CD4-positive, alpha-beta memory T cell (primary cell): ENCODE results near the gene SNAP47. TPM values are rescaled to one million over a fixed set of nuclear protein-coding genes. Genes with fewer than 3 reads are reported as not detected.

Source experiments
- CTCF ChIA-PET: fragments of 350-600 bp; sonication (Branson Sonifier 250); formaldehyde crosslinking; loops from one replicate; lab custom pipeline; 2021; ENCODE audit warnings: inconsistent platforms; ENCODE audit not compliant: partially characterized antibody; lab: Charles Lee
- POLR2A ChIA-PET: fragments of 350-600 bp; sonication (Branson Sonifier 250); formaldehyde crosslinking; loops from one replicate; lab custom pipeline; 2021; ENCODE audit not compliant: partially characterized antibody; lab: Charles Lee
- DNase-seq, 5 donors: peaks; one replicate each; pipeline versions ENCODE4 v3.0.0 to v3.0.0-alpha.2; 2020 to 2022; ENCODE audit warnings: mixed read lengths in 1 of 5
- H3K27ac ChIP-seq: one replicate; pipeline ENCODE4 v1.7.0; 2013; ENCODE audit warnings: low read depth, low read length
- H3K27me3 ChIP-seq: 2 replicates; pipeline ENCODE4 v1.7.0; 2013; ENCODE audit warnings: mild to moderate bottlenecking, low read length, moderate library complexity; ENCODE audit not compliant: insufficient read depth
- H3K36me3 ChIP-seq: 2 replicates; pipeline ENCODE4 v1.7.0; 2013; ENCODE audit warnings: mild to moderate bottlenecking, low read length, moderate library complexity; ENCODE audit not compliant: insufficient read depth
- H3K4me1 ChIP-seq: 2 replicates; pipeline ENCODE4 v1.7.0; 2013; ENCODE audit warnings: mild to moderate bottlenecking, low read length, moderate library complexity; ENCODE audit not compliant: insufficient read depth
- H3K4me3 ChIP-seq, 2 donors: one replicate each; pipeline ENCODE4 v1.7.0; 2013; ENCODE audit warnings: low read length in 2 of 2, mild to moderate bottlenecking in 1 of 2
- H3K9me3 ChIP-seq, 2 donors: one replicate each; pipeline ENCODE4 v1.7.0; 2013; ENCODE audit warnings: low read length in 2 of 2, control low read depth in 1 of 2; ENCODE audit not compliant: control insufficient read depth in 1 of 2
- H3K27ac Mint-ChIP-seq, 7 donors: one replicate each; pipeline ENCODE4 v1.8.0; 2020 to 2021; ENCODE audit warnings: mixed read lengths in 7 of 7, mild to moderate bottlenecking in 6 of 7, inconsistent platforms in 3 of 7, moderate library complexity in 3 of 7
- H3K27me3 Mint-ChIP-seq, 2 donors: one replicate each; pipeline ENCODE4 v1.8.0; 2020 to 2021; ENCODE audit warnings: mixed read lengths in 2 of 2
- H3K36me3 Mint-ChIP-seq, 2 donors: one replicate each; pipeline ENCODE4 v1.8.0; 2020 to 2021; ENCODE audit warnings: mixed read lengths in 2 of 2, inconsistent platforms in 1 of 2, mild to moderate bottlenecking in 1 of 2
- H3K4me1 Mint-ChIP-seq, 4 donors: one replicate each; pipeline ENCODE4 v1.8.0; 2020 to 2021; ENCODE audit warnings: mixed read lengths in 4 of 4, mild to moderate bottlenecking in 1 of 4
- H3K4me3 Mint-ChIP-seq, 8 donors: one replicate each; pipeline ENCODE4 v1.8.0; 2020 to 2021; ENCODE audit warnings: mixed read lengths in 8 of 8, mild to moderate bottlenecking in 7 of 8, moderate library complexity in 6 of 8, inconsistent platforms in 3 of 8
- H3K9me3 Mint-ChIP-seq, 8 donors: one replicate each; pipeline ENCODE4 v1.8.0; 2020 to 2021; ENCODE audit warnings: mixed read lengths in 8 of 8, mild to moderate bottlenecking in 5 of 8, inconsistent platforms in 3 of 8, moderate library complexity in 1 of 8
- intact Hi-C: fragments of 100-400 bp; cut with micrococcal nuclease; formaldehyde crosslinking; loops from one replicate; pipeline ENCODE4 v1.15.1; 2023
- polyA plus RNA-seq, 2 donors: library from polyadenylated mRNA; unstranded; fragments of 300-500 nt; fragmentation: Illumina TruSeq; gene quantifications; one replicate each; pipeline ENCODE4 v1.2.3, GENCODE V29; 2021
- total RNA-seq, 2 experiments: library from RNA; stranded (reverse); gene quantifications; one replicate each; pipeline ENCODE4 v1.2.3, GENCODE V29; 2021

Gene SNAP47
- total and polyA plus RNA-seq, 4 experiments from 2014 or later: 27.0 to 53.6 (median 38.5) TPM

- Mint-ChIP-seq H3K4me1 (peaks cover 45 to 67% (median 54%) of the 10 kb centered on the region in 4 donors), H3K9me3 (no peaks in the 10 kb centered on the region), H3K4me3 (no peak overlapping the region), H3K36me3 (peaks cover 16 to 26% of the 10 kb centered on the region in 2 donors), H3K27me3 (no peaks in the 10 kb centered on the region), H3K27ac (peak overlapping the region in 6 of 7 donors; percentile 22 to 79 (median 48))
- ChIA-PET CTCF (no interaction called here), POLR2A (interaction anchor here (0.8 kb wide), 1 partner anchor 19 kb away, joined by 3 read pairs; no protein-coding TSS in a partner anchor)
- DNase-seq: no peak
- Histone ChIP-seq H3K27me3 (no peaks in the 10 kb centered on the region), H3K9me3 (no peaks in the 10 kb centered on the region), H3K4me1 (peaks cover 54% of the 10 kb centered on the region), H3K27ac (no peak overlapping the region), H3K4me3 (no peak overlapping the region), H3K36me3 (no peaks in the 10 kb centered on the region)
- intact Hi-C loops: loop anchor here (10.0 kb wide), 2 partner anchors 316 to 396 kb away; partner anchors contain the start of genes ARF1 and IBA57
Measured at GRCh38 chr1:227768640-227769039, 33.4 kb downstream of the SNAP47 start.

GRCh38 chr1:227769047-227769935 is 34.1 kb downstream of the SNAP47 start:
- H3K36me3 ChIP-seq: no peaks in the 10 kb centered on the region
- intact Hi-C loops: loop anchor here (10.0 kb wide), 2 partner anchors 316 to 396 kb away; partner anchors contain the start of genes ARF1 and IBA57
- Mint-ChIP-seq H3K4me3 (no peak overlapping the region), H3K27ac (peak overlapping the region in 3 of 7 donors; percentile 22 to 55 (median 22)), H3K36me3 (peaks cover 16 to 31% of the 10 kb centered on the region in 2 donors), H3K27me3 (no peaks in the 10 kb centered on the region), H3K9me3 (no peaks in the 10 kb centered on the region), H3K4me1 (peaks cover 46 to 67% (median 55%) of the 10 kb centered on the region in 4 donors)
- no peak overlapping the region for H3K27ac ChIP-seq
- no peaks in the 10 kb centered on the region for H3K9me3 ChIP-seq
- no peak overlapping the region for H3K4me3 ChIP-seq
- CTCF ChIA-PET: no interaction called here
- peaks cover 54% of the 10 kb centered on the region for H3K4me1 ChIP-seq
- POLR2A ChIA-PET: no interaction called here
- H3K27me3 ChIP-seq: no peaks in the 10 kb centered on the region
- DNase-seq: no peak

DNA sequence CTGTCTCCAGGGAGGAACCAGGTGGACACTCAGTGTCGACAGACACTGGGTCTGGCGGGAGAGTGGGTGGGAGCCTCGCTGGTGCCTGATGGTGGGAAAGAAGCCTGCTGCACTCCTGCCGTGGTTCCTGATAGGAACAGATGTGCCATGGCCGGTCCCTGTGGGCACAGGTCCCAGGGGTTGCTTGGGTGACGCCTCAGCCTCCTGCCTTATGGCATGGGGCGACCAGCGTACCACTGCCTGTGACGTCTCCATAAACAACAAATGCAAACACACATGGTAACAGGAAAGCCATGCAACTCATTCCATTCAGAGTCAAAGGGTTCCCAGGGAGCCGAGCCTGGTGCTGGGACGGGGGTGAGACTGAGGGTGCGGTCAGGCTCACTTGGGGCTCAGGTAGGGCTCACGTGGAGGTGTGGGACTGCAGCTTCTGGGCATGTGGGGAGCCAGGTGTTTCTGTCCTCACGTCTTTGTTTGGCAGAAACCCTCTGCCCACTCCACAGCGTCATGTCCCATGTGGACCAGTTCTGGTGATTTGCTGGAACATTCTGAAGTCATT is 34.8 kb downstream of the SNAP47 start:
- Mint-ChIP-seq H3K36me3 (peaks cover 16 to 38% of the 10 kb centered on the region in 2 donors), H3K27ac (peak overlapping the region in 1 of 7 donors; percentile 75), H3K9me3 (no peaks in the 10 kb centered on the region), H3K4me3 (no peak overlapping the region), H3K4me1 (peaks cover 46 to 64% (median 54%) of the 10 kb centered on the region in 4 donors), H3K27me3 (no peaks in the 10 kb centered on the region)
- DNase-seq: no peak
- ChIA-PET POLR2A (no interaction called here), CTCF (no interaction called here)
- Histone ChIP-seq H3K36me3 (no peaks in the 10 kb centered on the region), H3K27ac (no peak overlapping the region), H3K4me1 (peaks cover 53% of the 10 kb centered on the region), H3K9me3 (no peaks in the 10 kb centered on the region), H3K27me3 (no peaks in the 10 kb centered on the region), H3K4me3 (no peak overlapping the region)
- intact Hi-C loops: loop anchor here (10.0 kb wide), 2 partner anchors 315 to 395 kb away; partner anchors contain the start of genes ARF1 and IBA57

DNA sequence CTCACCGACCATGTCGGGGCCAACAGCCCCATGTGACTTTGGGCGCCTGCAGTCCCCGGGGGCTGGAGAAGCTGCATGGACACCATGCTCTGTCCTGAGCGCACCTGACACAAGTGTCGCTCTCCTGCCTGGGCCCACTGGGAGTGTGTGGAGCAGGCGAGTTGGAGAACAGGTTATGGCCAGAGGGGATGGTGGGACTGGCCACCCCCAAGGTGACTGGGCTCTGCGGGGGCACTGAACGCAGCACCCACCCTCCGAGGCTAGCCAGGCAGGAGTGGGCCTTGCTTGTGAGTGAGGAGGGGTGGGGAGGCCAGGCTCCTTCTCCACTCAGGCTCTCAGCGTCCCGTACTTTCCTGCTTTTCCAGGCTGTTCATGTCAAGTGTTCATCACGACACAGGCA is 35.6 kb downstream of the SNAP47 start:
- Histone ChIP-seq H3K4me1 (peaks cover 45% of the 10 kb centered on the region), H3K36me3 (no peaks in the 10 kb centered on the region), H3K9me3 (no peaks in the 10 kb centered on the region), H3K27ac (no peak overlapping the region), H3K4me3 (no peak overlapping the region), H3K27me3 (no peaks in the 10 kb centered on the region)
- Mint-ChIP-seq H3K9me3 (no peaks in the 10 kb centered on the region), H3K4me3 (no peak overlapping the region), H3K27me3 (no peaks in the 10 kb centered on the region), H3K27ac (peak overlapping the region in 1 of 7 donors; percentile 45), H3K36me3 (peaks cover 16 to 38% of the 10 kb centered on the region in 2 donors), H3K4me1 (peaks cover 38 to 56% (median 47%) of the 10 kb centered on the region in 4 donors)
- intact Hi-C loops: no loop called here
- CTCF ChIA-PET: no interaction called here
- DNase-seq: no peak
- POLR2A ChIA-PET: no interaction called here

GRCh38 chr1:227771326-227771725 is 36.1 kb downstream of the SNAP47 start:
- Histone ChIP-seq H3K9me3 (no peaks in the 10 kb centered on the region), H3K36me3 (no peaks in the 10 kb centered on the region), H3K27ac (no peak overlapping the region), H3K4me3 (no peak overlapping the region), H3K4me1 (peaks cover 40% of the 10 kb centered on the region), H3K27me3 (no peaks in the 10 kb centered on the region)
- intact Hi-C loops: no loop called here
- peak overlapping the region in 1 of 7 donors; percentile 37 for H3K27ac Mint-ChIP-seq
- ChIA-PET POLR2A (no interaction called here), CTCF (no interaction called here)
- DNase-seq: no peak
- H3K9me3 Mint-ChIP-seq: no peaks in the 10 kb centered on the region
- no peak overlapping the region for H3K4me3 Mint-ChIP-seq
- H3K27me3 Mint-ChIP-seq: no peaks in the 10 kb centered on the region
- H3K36me3 Mint-ChIP-seq: peaks cover 20 to 40% of the 10 kb centered on the region in 2 donors
- H3K4me1 Mint-ChIP-seq: peaks cover 33 to 52% (median 44%) of the 10 kb centered on the region in 4 donors

DNA sequence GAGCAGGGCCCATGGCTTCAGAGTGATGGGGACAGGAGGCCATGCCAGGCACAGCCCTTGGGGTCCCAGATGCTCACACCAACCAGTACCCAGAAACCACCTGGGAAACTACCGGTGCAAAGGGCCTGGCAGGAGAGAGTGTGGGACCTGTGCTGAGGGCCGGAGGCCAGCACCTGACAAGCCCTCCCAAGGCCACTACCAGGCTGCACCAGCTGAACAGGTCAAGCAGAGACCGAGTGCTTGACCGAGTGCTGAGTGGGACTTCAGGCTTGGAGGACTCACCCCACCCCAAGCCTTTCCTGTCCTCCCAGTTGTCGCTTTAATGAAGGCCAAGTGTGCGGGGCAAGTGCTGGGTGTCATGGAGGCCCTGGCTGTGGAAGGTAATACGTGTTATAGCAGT is 36.5 kb downstream of the SNAP47 start:
- H3K4me3 ChIP-seq: no peak overlapping the region
- Mint-ChIP-seq H3K4me3 (no peak overlapping the region), H3K27me3 (no peaks in the 10 kb centered on the region), H3K36me3 (peaks cover 20 to 40% of the 10 kb centered on the region in 2 donors), H3K4me1 (peaks cover 28 to 49% (median 41%) of the 10 kb centered on the region in 4 donors), H3K27ac (no peak overlapping the region), H3K9me3 (no peaks in the 10 kb centered on the region)
- no peak overlapping the region for H3K27ac ChIP-seq
- no peaks in the 10 kb centered on the region for H3K9me3 ChIP-seq
- H3K4me1 ChIP-seq: peaks cover 36% of the 10 kb centered on the region
- intact Hi-C loops: no loop called here
- no peaks in the 10 kb centered on the region for H3K36me3 ChIP-seq
- H3K27me3 ChIP-seq: no peaks in the 10 kb centered on the region
- DNase-seq: no peak
- ChIA-PET POLR2A (interaction anchor here (4.8 kb wide), 1 partner anchor 16 kb away, joined by 38 read pairs; no protein-coding TSS in a partner anchor), CTCF (no interaction called here)

GRCh38 chr1:227773558-227773957 is 38.3 kb downstream of the SNAP47 start:
- Mint-ChIP-seq H3K27ac (peak overlapping the region; percentile 51 to 96 (median 93)), H3K27me3 (no peaks in the 10 kb centered on the region), H3K36me3 (peaks cover 16 to 33% of the 10 kb centered on the region in 2 donors), H3K9me3 (no peaks in the 10 kb centered on the region), H3K4me3 (peak overlapping the region in 3 of 8 donors; percentile 5 to 84 (median 64)), H3K4me1 (peaks cover 17 to 39% (median 27%) of the 10 kb centered on the region in 4 donors)
- DNase-seq: no peak
- H3K36me3 ChIP-seq: no peaks in the 10 kb centered on the region
- ChIA-PET POLR2A (interaction anchor here (1.2 to 4.8 kb wide), 3 partner anchors 11 to 112 kb away, joined by 4 to 38 read pairs (median 10); no protein-coding TSS in a partner anchor), CTCF (interaction anchor here (0.7 kb wide), 1 partner anchor 13 kb away, joined by 3 read pairs; no protein-coding TSS in a partner anchor)
- H3K4me1 ChIP-seq: peaks cover 25% of the 10 kb centered on the region
- intact Hi-C loops: no loop called here
- H3K27ac ChIP-seq: no peak overlapping the region
- H3K4me3 ChIP-seq: no peak overlapping the region
- H3K9me3 ChIP-seq: no peaks in the 10 kb centered on the region
- H3K27me3 ChIP-seq: no peaks in the 10 kb centered on the region
